ENCODE measurements around the gene ASTN2.

DNA sequence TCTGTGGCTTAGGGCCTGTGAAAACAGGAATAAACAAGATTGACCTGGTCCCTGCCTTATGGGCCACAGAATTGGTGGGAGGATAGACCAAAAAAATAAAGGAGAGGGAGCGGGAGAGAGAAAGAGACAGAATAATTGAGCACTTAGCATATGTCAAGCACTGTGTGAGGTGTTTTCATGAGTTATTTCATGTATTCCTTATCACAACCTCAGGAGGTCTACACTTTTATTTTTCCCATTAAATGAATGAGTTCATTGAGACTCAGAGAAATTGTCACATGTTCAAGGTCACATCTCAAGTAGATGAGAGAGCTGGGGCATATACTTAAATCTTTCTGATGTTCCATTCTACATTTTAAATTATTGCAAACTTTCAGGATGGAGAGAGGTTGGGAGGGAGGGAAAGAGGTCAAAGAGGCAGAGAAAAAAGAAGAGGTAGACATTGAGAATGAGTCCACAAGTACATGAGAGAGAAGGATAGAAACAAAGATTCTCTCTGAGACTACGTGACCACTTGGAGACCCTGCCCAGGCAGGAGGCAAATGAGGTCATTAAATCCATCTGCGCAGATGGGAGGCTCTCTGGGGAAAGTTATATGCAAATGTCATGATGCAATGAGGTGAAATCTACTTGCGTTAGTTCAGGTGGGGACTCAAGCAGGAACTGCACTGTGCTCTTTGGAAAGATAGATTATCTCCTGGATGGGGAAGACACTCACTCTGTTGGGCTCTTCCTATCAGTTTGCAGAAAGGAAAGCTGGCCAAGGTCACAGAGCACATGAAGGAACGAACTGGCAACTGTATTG is 1019.8 kb downstream of the ASTN2 start:
- TF ChIP-seq, protein P1, sequence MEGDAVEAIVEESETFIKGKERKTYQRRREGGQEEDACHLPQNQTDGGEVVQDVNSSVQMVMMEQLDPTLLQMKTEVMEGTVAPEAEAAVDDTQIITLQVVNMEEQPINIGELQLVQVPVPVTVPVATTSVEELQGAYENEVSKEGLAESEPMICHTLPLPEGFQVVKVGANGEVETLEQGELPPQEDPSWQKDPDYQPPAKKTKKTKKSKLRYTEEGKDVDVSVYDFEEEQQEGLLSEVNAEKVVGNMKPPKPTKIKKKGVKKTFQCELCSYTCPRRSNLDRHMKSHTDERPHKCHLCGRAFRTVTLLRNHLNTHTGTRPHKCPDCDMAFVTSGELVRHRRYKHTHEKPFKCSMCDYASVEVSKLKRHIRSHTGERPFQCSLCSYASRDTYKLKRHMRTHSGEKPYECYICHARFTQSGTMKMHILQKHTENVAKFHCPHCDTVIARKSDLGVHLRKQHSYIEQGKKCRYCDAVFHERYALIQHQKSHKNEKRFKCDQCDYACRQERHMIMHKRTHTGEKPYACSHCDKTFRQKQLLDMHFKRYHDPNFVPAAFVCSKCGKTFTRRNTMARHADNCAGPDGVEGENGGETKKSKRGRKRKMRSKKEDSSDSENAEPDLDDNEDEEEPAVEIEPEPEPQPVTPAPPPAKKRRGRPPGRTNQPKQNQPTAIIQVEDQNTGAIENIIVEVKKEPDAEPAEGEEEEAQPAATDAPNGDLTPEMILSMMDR (IDR thresholded peaks at IDR 0.05; ENCODE audit: low read length): no peak
- TF ChIP-seq EZH2 (IDR thresholded peaks at IDR 0.05; ENCODE audit: borderline replicate concordance, low read length): no peak

Data from OCI-LY1 (cell line).